ENCODE results near the gene CGB3.

DNA sequence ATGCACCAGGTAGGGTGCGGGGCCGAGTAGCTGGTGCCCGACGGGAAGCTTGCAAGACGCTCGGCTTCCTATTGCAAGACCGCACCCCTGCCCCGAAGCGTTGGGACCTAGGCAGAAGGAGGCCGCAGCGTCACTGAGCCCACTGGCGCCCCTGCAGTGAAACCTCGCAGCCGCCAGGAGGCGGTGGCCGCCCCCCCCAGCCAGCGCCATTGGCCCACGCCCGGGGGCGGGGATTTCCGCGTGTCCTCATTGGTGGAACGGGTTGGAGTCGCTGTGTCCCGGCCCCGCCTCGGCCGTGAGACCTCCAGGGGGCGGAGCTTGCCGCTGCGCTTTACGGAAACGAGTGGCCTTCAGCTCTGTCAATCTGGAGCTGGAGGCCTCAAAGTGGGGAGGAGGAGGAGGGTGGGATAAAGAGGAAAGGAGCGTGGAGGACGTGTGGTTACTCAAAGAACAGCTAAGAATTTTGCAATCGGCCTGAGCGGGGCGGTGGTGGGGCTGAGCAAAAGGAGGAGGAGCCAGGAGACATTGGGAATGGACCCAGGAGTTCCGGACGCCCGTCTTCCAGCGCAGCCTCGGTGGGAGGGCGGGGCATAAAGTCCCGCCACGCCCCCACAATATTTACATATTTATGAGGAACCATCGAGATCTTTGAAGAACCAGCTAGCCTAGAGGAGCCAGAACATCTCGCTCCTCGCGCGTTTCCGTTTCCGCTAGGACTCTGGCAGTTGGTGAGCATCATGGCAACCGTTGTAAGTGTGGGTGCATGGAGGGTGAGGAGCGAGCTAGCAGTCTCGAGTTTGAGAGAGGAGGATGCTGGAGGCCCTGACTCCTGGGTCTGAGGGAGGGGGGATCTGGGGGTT lies 30.7 kb downstream of the CGB3 start, which contains the start of the genes GYS1 and RUVBL2:
- TF ChIP-seq, protein P1, sequence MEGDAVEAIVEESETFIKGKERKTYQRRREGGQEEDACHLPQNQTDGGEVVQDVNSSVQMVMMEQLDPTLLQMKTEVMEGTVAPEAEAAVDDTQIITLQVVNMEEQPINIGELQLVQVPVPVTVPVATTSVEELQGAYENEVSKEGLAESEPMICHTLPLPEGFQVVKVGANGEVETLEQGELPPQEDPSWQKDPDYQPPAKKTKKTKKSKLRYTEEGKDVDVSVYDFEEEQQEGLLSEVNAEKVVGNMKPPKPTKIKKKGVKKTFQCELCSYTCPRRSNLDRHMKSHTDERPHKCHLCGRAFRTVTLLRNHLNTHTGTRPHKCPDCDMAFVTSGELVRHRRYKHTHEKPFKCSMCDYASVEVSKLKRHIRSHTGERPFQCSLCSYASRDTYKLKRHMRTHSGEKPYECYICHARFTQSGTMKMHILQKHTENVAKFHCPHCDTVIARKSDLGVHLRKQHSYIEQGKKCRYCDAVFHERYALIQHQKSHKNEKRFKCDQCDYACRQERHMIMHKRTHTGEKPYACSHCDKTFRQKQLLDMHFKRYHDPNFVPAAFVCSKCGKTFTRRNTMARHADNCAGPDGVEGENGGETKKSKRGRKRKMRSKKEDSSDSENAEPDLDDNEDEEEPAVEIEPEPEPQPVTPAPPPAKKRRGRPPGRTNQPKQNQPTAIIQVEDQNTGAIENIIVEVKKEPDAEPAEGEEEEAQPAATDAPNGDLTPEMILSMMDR (IDR thresholded peaks at IDR 0.05; ENCODE audit: low read length), result peak; percentile 90
- TF ChIP-seq EZH2 (optimal IDR thresholded peaks at IDR 0.05; ENCODE audit: low read depth, low read length), result no peak
